ENCODE results near the gene GTSE1.

GTSE1 gene

DNA sequence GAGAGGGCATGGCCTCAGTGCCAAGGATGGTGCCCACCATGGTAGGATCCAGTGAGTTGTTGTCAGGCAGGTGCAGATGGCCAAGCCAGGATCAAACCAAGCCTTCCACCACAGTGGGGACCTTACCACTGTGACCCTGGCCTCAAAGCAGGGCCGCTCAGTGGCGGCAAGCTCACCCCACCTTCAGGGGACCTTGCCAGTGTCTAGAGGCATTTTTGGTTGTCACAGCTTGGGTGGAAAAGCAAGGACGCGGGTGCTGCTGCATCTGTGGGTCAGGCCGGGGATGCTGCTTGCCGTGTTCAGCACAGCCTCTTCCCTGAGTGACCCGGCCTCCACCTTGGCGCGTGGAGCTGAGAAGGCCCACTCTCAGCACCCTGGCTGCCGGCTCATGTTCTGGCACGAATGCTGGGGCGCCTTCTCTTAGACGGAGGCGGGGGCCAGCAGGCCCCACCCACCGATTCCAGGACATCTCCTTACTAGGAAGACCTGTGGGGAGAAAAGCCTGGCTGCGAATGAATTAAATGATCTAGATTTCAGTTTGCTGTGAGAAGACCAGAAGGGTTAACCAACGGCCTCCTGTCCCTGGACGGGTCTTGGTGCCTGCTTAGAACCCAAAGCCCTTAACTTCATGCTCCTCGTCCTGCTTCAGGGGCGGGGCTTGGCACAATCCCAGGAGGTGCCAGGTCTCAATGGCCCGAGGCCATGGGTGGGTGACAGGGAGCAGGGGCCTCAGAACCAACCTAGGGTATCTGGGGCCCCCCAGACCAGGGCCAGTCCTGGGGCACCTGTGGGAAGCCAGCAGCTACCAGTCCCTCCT is 57.7 kb downstream of the GTSE1 start:
- no peak for DNase-seq

DNA sequence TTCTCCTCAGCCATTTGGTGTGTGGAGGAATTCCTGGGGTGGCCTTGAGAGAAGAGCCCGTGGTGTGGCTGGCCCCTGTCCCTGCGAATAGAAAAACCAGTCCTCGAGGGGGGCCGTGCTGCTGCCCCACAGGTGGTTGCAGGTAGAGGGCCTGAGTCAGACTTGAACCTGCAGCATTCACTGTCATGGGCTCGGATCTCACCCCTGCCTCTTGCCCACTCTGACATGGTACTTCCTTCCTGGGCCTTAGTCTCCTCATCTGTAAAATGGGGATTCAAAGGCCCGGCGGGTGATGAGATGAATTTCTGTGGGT is 58.3 kb downstream of the GTSE1 start:
- no peak for DNase-seq

DNA sequence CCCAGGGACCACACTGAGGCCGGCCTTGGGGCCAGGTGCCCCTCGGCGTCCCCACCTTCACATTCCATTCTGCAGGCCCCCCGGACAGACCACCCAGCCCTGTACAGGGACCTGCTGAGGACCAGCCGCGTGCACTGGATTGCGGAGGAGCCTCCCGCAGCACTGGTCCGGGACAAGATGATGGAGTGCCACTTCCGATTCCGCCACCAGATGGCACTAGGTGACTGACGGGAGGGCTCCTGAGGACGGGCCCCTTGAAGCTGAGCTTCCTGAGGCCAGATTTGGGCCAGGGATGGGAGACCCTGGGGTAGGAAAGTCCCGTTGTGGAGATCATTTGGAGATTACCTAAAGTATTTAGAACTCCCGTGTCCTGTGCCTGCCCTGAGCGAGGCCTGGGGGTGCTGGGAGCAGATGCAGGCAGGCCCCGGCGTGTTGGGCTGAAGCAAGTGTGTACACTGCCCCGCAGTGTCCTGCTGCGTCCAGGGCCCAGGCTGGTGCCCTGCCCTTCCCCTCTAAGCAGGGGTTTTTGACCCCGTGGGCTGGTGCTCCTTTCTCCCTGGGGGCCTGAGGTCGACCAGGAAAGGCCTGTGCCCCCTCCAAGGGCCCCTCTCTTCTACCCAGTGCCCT is 58.8 kb downstream of the GTSE1 start:
- no peak for DNase-seq

DNA sequence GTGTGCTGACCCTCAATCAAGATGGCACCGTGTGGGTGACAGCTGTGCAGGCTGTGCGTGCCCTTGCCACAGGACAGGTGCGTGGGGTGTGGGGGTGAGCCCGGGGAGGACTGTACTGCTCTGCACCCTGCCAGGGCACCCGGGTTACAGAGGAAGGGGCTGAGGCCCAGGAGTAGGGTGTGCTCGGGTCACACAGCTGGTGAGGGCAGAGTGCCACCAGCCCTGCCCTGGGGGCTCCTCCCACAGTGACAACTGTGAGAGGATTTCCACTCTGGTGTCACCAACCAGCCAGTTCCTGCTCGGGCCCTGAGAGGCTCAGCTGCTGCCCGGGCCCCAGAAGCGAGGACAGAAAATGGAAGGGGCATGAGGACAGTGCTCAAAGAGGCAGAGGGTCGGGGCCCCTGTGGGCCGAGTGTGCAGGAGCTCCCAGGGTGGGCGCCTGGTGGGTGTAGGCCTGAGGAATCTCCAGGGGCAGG is 59.4 kb downstream of the GTSE1 start:
- DNase-seq = no peak

DNA sequence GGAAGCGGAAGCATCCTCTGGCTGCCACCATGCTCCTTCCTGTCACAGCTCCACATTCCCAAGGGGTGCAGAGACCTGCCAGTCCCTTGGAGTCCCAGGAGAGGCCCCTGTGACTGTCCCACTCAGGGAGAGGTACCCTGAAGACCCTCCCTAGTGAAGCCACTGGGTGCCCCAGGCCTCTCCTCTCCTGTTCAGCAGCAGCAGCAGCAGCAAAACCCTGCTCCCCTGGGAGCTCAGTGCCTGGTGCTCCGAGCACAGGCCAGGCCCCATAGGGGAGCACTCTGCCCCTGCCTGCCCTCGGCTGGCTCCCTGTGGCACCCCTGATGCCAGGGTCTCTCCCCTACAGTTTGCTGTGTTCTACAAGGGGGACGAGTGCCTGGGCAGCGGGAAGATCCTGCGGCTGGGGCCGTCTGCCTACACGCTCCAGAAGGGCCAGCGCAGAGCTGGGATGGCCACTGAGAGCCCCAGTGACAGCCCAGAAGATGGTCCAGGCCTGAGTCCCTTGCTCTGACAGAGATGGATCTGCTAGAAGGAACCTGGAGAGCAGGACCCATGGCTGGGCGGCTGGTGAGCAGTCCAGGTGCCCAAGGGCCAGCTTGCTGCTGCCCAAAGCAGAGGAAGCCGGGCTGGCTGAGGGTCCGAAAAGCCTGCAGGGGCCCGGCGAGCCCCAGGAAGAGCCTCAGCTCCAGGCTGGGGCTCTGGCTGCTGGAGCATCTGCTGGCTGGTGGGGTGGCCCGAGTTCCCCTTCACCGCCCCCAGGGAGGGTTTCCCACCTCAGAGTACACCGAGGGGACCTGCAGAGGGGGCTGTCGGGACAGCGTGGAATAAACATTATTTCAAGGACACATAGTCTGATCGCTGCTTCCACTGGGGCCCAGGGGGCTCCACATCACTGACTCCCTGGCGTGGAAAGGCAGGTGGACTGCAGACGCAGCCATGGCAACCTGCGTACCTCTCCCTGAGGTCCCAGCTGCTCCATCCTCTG is 60.1 kb downstream of the GTSE1 start:
- no peak for DNase-seq

DNA sequence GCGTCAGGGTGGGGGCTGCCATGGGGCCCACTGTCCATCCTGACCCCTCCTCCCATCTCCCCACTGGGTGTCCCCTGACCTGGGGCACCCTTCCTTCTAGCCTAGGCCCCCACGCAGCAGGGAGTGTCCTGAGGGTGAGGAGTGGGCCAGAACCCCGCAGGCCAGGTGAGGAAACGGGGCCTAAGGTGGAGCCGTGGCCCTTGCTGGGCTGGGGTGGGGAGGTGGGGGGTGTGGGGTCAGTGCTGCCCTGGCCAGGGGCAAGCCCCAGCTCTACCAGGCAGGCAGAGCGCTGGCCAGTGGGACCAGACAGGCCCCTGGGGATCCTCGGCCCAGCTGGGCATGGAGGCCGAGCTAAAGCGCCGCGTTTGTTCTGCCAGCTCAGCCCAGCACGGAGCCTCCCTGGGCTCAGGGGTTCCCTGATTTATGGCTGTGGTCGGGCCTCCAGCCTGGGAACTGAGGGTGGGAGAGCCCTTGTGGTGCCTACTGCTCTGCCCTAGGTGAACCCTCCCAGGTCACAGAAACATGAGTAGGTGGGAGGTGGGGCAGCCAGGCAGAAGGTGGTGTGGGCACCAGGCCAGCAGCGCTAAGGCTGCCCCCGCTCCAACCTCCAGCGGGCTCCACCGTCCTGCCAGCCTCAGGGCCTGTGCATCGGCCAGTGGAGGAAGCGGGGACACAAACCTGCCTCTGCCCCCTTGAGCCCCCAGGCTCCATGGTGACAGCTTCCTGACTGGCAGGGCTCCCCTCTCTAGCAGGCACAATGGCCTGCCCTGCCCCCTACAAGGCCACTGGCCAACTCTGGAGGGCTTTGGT is 61.2 kb downstream of the GTSE1 start:
- no peak for DNase-seq

DNA sequence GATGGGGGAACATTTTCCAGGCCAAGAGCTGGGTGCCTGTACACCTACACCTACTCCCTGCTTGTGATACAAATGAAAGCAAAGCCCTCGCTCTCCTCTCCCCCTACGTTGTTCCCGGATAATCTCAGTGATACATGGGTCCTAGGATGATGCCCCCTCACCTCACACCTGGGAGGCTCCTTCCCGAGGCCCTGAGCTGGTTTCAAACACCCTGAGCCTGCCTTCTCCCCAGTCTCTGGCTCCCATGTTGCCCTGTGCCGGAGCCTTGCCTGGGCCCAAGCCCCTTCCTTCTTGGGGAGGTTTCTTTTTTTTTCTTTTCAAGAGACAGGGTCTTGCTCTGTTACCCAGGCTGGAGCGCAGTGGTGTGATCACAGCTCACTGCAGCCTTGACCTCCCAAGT is 62.1 kb downstream of the GTSE1 start:
- DNase-seq = no peak

DNA sequence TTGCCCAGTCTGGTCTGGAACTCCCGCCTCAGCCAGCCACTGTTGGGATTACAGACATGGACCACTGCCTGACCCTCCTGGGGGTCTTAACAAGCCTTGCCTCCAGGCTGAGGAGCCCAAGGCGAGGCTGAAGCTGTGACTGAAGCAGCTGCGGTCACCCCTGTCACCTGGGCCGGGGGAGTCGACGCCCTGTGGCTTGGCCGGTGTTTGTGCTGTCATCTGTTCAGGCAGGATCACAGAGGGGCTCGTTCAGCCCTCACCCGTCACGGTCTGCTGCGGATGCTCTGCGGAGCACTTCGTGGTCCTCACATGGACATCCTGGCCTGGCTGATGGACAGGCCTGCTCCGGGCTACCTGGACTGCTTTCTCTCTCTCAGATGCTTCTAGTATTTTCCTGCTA is 62.7 kb downstream of the GTSE1 start:
- DNase-seq = no peak

DNA sequence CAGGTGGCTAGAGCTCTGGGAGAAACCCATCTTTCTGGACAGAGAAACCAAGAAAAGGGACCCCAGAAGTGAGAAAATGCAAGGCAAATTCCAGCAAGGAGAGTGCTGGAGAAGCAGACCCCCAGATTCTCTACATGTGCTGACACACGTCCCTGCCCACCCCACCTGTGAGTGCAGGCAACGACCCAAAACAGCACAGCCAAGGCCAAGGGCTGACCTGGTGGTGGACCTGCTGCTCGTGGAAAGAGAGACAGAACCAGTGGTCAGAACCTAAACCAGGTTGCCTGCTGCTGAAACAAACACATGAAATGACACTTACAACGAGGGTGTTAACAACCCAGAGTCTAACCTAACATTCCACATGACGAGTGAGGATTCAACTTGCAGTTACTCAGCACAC is 63.4 kb downstream of the GTSE1 start:
- DNase-seq = no peak

DNA sequence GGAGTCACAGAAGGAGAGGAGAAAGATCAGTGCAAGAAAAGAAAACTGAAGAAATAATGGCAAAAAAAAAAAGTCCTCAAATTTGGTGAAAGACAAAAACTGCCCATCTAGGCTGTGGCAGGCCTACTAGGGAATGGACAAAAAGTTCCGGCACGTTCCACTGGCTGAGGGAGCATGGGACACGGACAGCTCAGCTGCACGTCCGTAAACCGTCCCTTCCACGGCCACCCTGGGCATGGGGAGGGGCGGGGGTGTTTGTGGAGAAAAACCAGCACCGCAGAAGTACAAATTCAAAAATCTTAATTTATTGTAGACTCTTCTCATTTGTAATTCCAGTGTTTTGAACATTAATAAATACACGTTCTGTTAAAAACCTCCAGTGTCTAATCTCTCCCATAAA is 64.2 kb downstream of the GTSE1 start:
- no peak for DNase-seq

DNA sequence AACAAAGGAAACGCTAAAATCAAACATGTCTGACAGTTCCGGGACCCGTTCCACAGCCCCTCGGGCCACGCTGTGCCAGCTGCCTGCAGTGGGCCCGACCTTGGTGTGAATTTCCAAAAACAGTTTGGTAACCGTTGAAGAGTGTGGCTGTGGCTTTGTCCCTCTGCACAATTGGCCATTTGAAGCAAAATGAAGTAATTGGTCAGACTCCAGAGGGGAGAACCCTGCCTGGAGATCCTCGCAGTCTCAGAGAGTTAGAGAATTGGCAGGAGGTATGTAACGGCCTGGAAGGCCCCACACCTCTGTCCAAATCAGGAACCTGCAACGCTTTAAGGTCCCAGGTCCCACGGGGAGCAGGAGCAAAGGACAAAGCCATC is 65.1 kb downstream of the GTSE1 start:
- no peak for DNase-seq

DNA sequence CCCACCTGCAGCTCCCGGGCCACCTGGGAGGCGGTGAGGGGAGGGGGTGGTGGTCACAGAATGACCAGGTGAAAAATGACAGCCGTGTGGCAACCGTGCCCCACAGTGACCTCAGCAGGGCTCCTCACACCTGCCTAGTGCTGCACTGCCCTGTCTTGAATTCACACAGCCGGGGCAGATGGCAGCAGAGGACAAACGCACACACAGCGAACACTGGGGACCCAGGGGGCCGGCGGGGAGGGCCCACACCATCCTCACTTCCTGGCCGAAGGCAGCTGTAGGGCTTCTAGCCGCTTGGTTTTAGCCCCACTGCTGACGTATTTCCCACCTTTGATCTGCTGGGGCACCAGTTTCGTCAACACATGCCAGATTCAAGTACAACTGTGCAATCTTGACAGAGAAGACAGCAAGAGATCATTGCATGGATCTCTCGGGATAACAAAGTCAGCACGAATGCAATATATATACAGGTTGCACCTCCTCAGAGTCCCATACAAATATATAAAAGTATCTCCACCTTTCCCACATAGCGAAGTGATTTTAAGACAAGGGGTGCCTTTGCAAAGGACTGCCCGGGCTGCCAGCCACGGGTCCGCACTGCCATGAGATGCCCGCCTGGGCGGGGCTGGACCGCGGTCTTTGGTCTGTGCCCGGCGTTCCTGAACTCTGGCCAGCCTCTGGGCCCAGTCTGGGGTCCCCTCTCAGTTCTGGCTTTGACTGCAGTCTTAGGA is 65.7 kb downstream of the GTSE1 start:
- no peak for DNase-seq

DNA sequence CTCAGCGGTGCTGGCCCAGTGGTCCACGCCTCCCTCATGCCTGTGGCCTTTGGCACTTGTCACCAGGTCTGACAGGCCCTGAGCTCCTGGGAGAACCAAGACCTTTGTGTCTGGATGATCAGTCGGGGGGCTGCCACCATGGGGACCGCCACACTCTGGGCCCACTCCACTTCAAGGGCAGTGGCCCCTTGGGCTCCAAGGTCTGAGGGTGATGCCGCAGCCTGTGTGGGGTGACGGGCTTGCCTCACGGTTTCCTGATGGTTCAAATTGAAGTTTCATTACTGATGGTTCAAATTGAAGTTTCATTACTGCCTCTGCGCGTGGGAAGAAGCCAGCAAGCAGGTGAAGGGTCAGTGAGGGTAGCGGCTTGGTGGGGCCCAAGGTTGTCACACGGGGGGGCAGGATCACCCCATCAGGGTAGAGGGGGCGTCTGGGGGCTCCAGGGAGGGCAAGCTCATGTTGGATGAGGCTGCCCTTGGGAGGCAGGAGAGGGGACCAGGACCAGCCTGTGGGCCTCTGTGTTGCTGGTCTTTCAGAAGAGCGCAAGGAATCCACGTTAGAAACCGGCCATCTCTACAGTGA is 66.4 kb downstream of the GTSE1 start:
- no peak for DNase-seq

DNA sequence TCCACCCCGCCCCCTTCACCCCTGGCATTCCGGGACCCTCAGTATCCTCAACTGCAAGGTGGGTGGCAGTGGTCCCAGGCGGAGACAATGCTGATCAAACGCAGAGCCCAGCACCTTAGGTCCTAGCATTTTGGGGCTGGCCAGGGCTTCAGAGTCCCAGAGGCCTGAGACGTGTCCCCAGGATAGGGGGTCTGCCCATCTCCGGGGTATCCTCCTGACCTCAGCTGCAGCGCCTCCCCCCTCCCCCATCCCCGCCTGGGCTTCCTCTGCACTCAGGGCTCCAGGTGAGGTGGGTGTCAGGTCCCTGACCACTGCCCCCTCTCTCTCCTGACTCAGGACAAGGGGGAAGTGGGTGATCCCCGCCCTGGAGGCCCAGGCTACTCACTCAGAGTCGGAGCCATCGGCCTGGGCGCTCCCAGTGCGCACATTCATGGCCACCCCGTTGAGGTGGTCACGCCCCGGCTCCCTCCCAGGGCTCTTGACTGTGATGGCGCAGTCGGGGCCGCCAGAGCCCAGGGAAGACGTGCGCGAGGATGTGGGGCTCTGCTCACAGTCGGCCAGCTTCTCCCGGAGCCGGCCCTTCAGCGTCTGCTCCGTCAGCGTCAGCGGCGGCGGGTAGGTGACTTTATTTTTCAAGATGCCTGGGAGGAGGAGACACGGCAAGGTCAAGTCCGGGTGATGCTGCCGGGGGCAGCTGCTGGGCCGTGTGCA is 67.1 kb downstream of the GTSE1 start:
- no peak for DNase-seq

DNA sequence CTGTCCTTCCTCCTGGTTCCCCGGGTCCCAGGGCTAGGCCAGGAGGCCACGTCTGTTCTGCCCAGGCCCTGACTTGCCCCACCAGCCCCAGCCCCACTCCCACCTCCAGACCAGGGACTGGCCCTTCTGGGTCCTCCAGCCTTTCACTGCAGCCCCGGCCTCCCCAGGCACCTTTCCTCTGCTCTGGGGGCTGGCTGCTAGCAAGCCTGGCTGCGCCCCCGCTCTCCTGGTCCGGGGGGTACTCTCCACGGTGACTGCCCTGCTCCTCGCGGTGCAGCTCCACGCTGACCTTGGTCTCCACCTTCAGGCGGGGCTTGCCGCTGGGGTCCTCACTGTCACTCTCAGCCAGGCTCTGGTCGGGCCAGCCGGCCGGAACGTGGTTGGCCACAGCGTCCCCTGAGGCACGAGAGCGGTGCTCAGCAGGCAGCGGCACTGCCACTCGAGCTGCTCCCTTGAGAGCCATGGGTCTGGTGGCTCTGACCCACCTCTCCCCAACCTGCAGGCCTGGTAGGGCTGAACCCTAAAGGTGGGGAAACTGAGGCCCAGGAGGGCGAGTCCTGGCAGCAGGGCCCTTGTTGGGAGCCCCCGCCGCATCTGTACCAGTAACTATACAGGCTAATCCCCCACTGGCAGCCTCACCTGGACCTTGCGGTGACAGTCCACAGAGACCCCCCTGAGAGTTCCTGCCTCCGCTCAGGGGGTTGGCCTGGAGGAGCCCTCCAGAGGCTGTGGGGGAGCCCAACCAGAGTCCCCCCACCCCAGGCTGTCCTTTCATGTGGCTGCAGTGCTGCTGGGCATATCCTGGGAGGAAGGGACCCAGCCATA is 67.9 kb downstream of the GTSE1 start:
- no peak for DNase-seq

DNA sequence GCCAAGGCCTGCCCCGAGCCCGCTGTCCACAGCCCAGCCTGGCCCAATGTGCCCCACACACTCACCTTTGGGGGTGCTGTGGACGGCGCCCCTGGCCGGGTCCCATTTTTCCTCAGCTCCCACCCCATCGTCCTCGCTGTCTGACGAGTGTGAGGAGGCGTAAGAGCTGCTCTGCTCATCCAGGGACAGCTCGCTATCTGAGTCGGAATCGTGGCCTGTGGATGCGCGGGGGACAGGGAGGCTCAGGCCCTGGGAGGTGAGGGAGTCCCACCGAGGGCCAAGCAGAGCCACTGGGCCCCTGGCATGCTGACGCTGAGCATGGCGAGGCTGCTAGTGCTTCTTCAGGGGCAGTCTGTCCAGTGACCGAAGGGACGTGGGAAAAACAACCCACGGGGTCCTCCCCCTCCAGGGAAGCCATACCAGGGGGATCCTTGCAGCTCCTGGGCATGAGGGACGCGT is 68.5 kb downstream of the GTSE1 start:
- no peak for DNase-seq

DNA sequence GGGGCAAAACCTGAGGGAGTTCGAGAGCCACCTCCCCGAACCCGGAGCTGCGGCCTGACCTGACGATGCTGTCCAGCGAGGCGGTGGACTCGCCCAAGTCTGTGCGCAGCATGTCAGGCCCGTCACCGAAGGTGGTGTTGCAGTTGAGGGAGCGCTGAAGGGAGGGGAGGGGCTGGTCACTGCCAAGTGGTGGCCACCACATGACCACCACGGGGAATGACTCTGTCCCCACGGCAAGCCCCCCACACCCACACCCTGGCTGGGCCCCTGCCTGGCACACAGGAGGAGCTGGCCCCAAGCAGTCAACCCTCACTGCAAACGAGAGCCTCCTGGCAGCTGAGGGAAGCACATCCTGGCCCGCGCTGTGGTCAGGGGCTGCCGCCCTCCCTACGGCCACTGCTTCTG is 69.7 kb downstream of the GTSE1 start:
- DNase-seq = no peak

DNA sequence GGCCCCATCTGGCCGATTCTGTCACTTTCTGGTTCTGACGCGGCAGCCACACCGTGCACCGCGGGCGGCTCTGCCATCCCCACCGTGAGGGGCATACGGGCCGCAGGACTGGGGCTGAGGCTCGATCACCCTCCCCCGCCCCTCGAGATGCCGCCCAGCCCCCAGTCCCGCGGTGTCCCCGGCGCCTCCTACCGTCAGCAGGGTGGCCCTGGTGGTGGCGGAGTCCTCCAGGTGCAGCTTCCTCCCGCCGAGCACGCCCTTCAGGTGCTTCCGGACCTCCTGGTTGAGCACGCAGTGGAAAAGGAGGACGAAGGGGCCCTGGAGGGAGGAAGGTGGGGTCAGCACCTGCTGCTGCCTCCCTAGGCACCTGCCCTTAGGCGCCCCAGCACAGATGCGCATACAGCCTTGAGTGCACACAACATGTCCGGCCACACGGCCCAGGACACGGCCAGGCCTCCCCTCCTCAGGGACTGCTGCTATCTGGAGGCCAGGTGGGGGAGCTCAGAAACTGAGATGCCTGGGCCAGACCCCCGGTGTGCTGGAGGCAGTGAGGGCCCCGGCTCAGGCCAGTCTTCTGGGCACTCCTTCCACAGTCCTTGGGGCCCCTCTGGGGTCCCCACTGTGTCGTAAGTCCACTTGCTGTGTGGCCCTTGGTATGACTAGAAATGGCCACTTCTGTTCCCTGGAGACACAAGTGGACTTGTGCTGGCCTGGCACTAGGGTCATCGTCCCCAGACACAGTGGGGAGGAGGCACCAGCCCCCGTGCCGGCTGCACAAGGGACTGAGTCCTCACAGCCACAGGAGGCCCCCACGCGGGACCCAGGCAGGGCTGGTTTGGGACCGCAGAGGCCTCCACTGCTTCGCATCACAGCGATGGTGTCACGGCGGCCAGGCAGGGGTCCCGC is 70.4 kb downstream of the GTSE1 start:
- DNase-seq = no peak

DNA sequence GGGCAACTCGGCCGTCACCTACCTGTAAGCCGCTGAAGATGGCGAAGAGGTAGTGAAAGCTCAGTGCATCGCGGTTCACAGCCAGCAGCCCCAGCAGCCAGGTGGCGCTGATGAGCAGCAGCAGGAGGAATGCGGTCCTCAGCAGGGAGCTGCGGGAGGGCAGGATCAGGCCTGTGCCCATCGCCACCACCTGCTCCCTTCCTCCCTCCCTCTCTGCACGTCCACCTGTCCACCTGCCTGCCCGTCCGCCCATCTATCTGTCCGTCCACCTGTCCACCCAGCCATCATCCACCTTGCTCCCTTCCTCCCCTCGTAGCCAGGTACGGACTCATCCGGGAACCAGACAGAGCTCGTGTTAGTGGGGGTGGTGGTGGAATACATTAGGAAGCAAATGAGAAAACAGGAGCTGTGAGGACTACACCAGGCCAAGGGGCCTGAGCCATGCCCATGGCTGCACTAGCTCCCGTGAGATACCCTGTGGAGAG is 71.1 kb downstream of the GTSE1 start:
- DNase-seq = no peak

All from NCI-H1092 treated with DMSO at 0.1 percent for 48 hours (cell line).